ENCODE measurements around the gene CHAT. TPM values are rescaled to one million over a fixed set of nuclear protein-coding genes. Genes with fewer than 3 reads are reported as not detected.

Gene CHAT
- total RNA-seq, 4 donors from 2014 or later = not detected

DNA sequence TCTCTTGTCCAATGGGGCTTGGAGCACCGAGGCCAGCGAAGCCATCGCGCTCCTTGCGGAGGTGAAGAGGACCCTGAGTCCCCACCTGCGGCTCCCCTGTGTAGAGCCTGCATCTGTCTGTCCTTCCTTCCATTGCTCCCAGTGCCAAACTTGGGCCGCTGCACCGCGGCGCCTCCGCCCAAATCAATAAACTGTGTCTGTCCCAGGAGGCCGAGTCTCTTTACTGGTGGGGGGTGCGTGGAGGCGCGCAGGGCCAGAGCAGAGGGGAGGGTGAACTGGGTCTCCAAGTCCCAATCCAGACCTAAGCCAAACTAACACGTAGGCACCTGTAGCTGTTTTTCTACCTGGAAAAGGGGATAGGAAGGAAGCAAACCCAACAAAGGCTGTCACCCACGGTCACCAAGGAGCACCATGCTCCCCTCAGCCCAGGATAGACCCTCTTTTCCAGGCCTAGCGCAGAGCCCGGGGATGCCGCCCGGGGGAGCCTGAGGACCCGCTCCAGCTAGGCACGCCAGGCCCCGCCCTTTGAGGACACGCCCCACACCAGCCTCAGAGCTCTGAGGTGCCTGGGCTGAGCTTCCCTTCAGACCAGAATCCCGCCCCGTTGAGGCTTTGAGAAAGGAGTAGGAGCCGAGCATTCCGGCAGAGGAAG lies 1.2 kb upstream of the CHAT start:
- H3K4me1 ChIP-seq = peaks cover 0 to 55% (median 4%) of the 10 kb centered on the region in 4 donors
- H3K27ac ChIP-seq = no peak overlapping the region
- DNase-seq (ENCODE audit: low spot score in 2 of 2) = no peak
- 0 to 9% methylated on average over 20 to 28 of the region's 29 CpGs for WGBS, 2 donors
- TF ChIP-seq, protein P1, sequence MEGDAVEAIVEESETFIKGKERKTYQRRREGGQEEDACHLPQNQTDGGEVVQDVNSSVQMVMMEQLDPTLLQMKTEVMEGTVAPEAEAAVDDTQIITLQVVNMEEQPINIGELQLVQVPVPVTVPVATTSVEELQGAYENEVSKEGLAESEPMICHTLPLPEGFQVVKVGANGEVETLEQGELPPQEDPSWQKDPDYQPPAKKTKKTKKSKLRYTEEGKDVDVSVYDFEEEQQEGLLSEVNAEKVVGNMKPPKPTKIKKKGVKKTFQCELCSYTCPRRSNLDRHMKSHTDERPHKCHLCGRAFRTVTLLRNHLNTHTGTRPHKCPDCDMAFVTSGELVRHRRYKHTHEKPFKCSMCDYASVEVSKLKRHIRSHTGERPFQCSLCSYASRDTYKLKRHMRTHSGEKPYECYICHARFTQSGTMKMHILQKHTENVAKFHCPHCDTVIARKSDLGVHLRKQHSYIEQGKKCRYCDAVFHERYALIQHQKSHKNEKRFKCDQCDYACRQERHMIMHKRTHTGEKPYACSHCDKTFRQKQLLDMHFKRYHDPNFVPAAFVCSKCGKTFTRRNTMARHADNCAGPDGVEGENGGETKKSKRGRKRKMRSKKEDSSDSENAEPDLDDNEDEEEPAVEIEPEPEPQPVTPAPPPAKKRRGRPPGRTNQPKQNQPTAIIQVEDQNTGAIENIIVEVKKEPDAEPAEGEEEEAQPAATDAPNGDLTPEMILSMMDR (IDR thresholded peaks at IDR 0.05) = no peak
- no peak for TF ChIP-seq POLR2A (IDR thresholded peaks at IDR 0.05)
- no peak for TF ChIP-seq EP300 (IDR thresholded peaks at IDR 0.05)
- H3K4me3 ChIP-seq = no peak overlapping the region
- H3K27me3 ChIP-seq = peaks cover 3 to 95% of the 10 kb centered on the region in 2 donors
- H3K9me3 ChIP-seq = no peaks in the 10 kb centered on the region
- no peaks in the 10 kb centered on the region for H3K36me3 ChIP-seq

DNA sequence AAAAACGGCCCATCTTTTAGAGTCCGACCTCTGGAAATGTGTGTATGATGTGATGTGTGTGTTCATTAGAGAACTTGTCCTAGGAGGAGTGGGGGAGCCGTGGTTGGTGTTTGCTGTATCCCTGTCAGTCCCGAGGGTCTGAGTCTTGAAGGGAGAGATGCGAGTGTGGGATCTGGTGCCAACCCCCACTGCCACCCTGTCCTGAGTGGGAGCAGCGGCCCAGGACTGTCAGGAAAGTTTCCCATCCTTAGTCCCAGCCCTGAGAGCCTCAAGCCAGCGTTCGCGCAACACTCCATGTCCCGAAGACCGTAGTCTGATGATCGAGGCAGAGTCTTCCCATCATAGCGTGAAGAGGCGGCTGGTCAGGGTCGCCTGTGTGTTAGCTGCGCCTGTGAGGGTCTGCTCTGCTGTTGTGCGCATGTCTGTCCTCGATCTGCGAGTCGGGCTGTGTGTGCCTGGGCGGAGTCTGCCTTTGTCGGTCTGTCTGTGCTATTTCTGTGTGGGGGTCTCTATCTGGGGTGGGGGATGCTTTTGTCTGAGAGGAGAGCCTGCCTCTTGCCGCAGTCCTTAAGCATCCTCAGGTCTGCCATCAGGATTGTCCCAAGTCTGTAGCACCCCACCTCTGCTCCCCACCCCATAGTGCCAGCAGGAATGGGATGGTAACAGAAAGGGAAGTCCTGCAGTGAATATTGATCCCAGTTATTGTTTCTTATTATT lies 514 bp upstream of the CHAT start:
- Histone ChIP-seq H3K4me3 (no peak overlapping the region), H3K27me3 (peaks cover 3 to 92% of the 10 kb centered on the region in 2 donors), H3K36me3 (no peaks in the 10 kb centered on the region), H3K9me3 (no peaks in the 10 kb centered on the region), H3K4me1 (peaks cover 0 to 55% (median 4%) of the 10 kb centered on the region in 4 donors), H3K27ac (no peak overlapping the region)
- 5 to 8% methylated on average over 12 to 22 of the region's 23 CpGs for WGBS, 2 donors
- no peak for DNase-seq (ENCODE audit: low spot score in 2 of 2)
- TF ChIP-seq EP300 (IDR thresholded peaks at IDR 0.05) (no peak), POLR2A (IDR thresholded peaks at IDR 0.05) (no peak)
- TF ChIP-seq, protein P1 (IDR thresholded peaks at IDR 0.05) = no peak

DNA sequence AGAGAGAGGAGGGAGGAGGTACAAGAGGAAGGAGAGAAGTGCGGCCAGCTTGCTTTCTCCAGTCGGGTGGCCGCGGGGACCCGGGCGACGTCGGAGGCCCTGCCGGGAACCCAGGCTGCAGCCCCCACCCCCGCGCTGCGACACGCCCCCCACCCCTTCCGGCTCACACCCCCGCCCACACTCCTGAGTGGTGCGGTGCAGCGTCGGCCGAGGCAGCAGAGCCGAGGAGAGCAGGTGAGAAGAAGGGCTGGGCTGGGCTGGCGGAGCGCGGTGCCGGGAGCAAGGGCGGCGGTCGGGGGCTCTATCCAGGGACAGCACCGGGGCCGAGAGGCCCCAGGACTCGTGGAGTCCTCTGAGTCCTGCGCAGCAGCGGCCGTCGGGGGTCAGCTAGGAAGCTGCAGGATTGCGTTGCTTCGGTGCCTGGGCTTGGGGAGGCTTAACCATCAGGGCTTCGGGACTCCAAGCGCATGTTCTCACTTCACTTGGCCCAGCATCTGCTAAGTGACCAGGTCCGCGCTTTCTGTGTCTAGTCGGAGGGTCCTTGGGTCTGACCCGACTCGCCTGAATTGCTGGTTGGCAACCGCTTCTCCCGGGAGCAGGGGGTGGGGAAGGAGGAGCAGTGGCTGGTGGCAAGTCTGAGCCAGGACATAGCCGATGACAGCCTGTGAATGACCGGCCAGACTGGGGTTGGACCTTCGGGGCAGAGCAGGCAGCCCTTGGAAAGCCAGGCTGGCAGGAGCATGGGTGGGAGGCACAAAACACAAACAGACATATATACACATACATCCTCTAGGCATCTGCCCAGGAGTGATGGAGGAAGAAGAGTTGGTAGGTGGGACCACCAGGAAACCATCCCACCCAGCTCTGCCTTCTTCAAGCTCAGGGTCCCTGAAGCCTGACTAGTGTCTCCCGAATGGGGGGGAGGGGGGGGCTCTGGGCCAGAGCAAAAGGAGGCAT lies 683 bp downstream of the CHAT start:
- TF ChIP-seq POLR2A (IDR thresholded peaks at IDR 0.05) = no peak
- Histone ChIP-seq H3K9me3 (no peaks in the 10 kb centered on the region), H3K36me3 (no peaks in the 10 kb centered on the region), H3K27ac (no peak overlapping the region), H3K4me1 (peaks cover 0 to 48% (median 4%) of the 10 kb centered on the region in 4 donors), H3K27me3 (peaks cover 3 to 92% of the 10 kb centered on the region in 2 donors), H3K4me3 (no peak overlapping the region)
- 2 to 7% methylated on average over 38 to 46 of the region's 49 CpGs for WGBS, 2 donors
- DNase-seq (ENCODE audit: low spot score in 2 of 2) = no peak

DNA sequence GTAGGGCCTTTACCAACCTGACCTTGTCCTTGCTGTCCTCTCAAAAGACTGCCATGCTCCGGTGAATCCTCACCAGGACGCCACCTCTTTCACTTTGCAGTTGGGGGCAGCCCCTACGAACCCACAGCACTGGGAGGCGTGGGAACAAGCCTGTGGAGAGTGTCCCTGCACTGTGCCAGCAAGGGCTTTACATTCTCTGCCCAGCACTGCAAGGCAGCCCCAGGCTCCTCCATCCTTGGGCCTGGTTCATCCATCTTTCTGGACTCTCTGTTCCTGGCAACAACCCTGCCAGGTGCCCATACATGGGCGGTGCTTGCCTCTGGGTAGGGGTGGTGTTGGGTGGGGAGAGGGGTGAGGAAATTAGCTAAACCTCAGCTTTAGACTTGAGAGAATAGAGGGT lies 1.4 kb downstream of the CHAT start:
- Histone ChIP-seq H3K4me1 (peaks cover 0 to 41% (median 4%) of the 10 kb centered on the region in 4 donors), H3K9me3 (no peaks in the 10 kb centered on the region), H3K27ac (no peak overlapping the region), H3K36me3 (no peaks in the 10 kb centered on the region), H3K27me3 (peaks cover 3 to 89% of the 10 kb centered on the region in 2 donors), H3K4me3 (no peak overlapping the region)
- WGBS, 2 donors = 64 to 69% methylated on average over 4 to 5 of the region's 5 CpGs
- no peak for TF ChIP-seq EP300 (IDR thresholded peaks at IDR 0.05)
- TF ChIP-seq, protein P1 (IDR thresholded peaks at IDR 0.05) = no peak
- no peak for TF ChIP-seq POLR2A (IDR thresholded peaks at IDR 0.05)
- DNase-seq (ENCODE audit: low spot score in 2 of 2) = no peak

DNA sequence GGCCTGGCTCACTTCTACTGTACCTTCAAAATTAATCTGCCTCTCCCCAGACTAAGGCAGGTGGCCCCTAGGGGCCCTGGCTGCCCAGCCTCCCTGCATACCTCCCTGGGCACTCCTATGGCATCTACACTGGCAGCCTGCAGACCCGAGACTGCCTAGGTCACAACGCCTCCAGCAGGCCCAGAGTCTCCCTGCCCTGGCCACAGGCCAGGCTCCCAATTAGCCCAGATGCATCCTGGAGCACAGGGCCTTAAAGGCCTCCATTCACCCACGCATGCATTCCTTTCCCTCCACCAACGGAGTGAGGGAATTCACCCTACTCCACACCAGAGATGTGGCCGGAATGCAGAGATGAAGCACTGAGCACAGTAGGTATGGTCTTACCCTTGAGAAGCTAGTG lies 1.9 kb downstream of the CHAT start:
- DNase-seq (ENCODE audit: low spot score in 2 of 2) = no peak
- no peak overlapping the region for H3K4me3 ChIP-seq
- H3K27me3 ChIP-seq = peaks cover 2 to 85% of the 10 kb centered on the region in 2 donors
- H3K36me3 ChIP-seq = no peaks in the 10 kb centered on the region
- peaks cover 0 to 36% (median 3%) of the 10 kb centered on the region in 4 donors for H3K4me1 ChIP-seq
- no peak overlapping the region for H3K27ac ChIP-seq
- WGBS, 2 donors = 25 to 36% methylated on average over 5 of the region's 5 CpGs
- TF ChIP-seq POLR2A (IDR thresholded peaks at IDR 0.05) = no peak
- TF ChIP-seq, protein P1 (IDR thresholded peaks at IDR 0.05) = no peak
- TF ChIP-seq EP300 (IDR thresholded peaks at IDR 0.05) = no peak
- H3K9me3 ChIP-seq = no peaks in the 10 kb centered on the region

Data from tibial nerve (tissue), 4 donors.